Measurements from ENCODE around the gene SLC26A8.

The SLC26A8 gene

GRCh38 chr6:36050947-36051710 lies 26.7 kb upstream of the SLC26A8 start:
- TF ChIP-seq, protein P1, sequence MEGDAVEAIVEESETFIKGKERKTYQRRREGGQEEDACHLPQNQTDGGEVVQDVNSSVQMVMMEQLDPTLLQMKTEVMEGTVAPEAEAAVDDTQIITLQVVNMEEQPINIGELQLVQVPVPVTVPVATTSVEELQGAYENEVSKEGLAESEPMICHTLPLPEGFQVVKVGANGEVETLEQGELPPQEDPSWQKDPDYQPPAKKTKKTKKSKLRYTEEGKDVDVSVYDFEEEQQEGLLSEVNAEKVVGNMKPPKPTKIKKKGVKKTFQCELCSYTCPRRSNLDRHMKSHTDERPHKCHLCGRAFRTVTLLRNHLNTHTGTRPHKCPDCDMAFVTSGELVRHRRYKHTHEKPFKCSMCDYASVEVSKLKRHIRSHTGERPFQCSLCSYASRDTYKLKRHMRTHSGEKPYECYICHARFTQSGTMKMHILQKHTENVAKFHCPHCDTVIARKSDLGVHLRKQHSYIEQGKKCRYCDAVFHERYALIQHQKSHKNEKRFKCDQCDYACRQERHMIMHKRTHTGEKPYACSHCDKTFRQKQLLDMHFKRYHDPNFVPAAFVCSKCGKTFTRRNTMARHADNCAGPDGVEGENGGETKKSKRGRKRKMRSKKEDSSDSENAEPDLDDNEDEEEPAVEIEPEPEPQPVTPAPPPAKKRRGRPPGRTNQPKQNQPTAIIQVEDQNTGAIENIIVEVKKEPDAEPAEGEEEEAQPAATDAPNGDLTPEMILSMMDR (IDR thresholded peaks at IDR 0.05), result no peak
- Histone ChIP-seq H3K27me3 (no peaks in the 10 kb centered on the region), H3K27ac (peak overlapping the region; percentile 63), H3K4me3 (ENCODE audit: low read depth in 1 of 2, low read length in 1 of 2) (no peak overlapping the region), H3K4me1 (ENCODE audit: control insufficient read depth in 1 of 2, insufficient read depth in 1 of 2, low read depth in 1 of 2, low read length in 1 of 2) (peaks cover 48 to 57% of the 10 kb centered on the region in 2 experiments), H3K36me3 (peaks cover 29% of the 10 kb centered on the region), H3K9me3 (no peaks in the 10 kb centered on the region)

GRCh38 chr6:36050305-36050704 lies 25.9 kb upstream of the SLC26A8 start:
- Histone ChIP-seq H3K36me3 (peaks cover 26% of the 10 kb centered on the region), H3K4me1 (ENCODE audit: control insufficient read depth in 1 of 2, insufficient read depth in 1 of 2, low read depth in 1 of 2, low read length in 1 of 2) (peaks cover 48 to 57% of the 10 kb centered on the region in 2 experiments), H3K4me3 (ENCODE audit: low read depth in 1 of 2, low read length in 1 of 2) (no peak overlapping the region), H3K27me3 (no peaks in the 10 kb centered on the region), H3K27ac (peak overlapping the region; percentile 63), H3K9me3 (no peaks in the 10 kb centered on the region)
- TF ChIP-seq, protein P1 (IDR thresholded peaks at IDR 0.05), result no peak

DNA sequence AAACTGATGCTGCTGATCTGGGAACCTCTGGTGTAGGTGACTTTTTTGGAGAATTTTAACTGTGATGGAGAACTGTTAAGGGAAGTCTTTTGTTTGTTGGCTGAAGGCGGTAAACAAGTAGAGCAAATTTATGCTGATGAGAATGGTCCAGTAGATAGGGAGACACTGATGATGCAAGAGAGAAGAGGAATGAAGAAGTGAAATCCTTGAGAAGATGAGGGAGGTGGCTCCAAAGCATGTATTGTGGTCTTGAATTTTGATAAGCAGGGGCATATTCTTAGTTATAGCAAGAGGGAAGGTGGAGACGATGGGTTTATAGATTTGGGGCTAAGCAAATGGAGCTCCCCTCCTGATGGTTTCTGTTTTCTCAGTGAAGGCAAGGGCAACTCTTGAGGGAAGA lies 25.1 kb upstream of the SLC26A8 start:
- Histone ChIP-seq H3K27ac (peak overlapping the region; percentile 63), H3K4me1 (ENCODE audit: control insufficient read depth in 1 of 2, insufficient read depth in 1 of 2, low read depth in 1 of 2, low read length in 1 of 2) (peaks cover 52 to 57% of the 10 kb centered on the region in 2 experiments), H3K36me3 (peaks cover 19% of the 10 kb centered on the region), H3K4me3 (ENCODE audit: low read depth in 1 of 2, low read length in 1 of 2) (no peak overlapping the region), H3K9me3 (no peaks in the 10 kb centered on the region), H3K27me3 (no peaks in the 10 kb centered on the region)
- TF ChIP-seq, protein P1 (IDR thresholded peaks at IDR 0.05), result no peak

DNA sequence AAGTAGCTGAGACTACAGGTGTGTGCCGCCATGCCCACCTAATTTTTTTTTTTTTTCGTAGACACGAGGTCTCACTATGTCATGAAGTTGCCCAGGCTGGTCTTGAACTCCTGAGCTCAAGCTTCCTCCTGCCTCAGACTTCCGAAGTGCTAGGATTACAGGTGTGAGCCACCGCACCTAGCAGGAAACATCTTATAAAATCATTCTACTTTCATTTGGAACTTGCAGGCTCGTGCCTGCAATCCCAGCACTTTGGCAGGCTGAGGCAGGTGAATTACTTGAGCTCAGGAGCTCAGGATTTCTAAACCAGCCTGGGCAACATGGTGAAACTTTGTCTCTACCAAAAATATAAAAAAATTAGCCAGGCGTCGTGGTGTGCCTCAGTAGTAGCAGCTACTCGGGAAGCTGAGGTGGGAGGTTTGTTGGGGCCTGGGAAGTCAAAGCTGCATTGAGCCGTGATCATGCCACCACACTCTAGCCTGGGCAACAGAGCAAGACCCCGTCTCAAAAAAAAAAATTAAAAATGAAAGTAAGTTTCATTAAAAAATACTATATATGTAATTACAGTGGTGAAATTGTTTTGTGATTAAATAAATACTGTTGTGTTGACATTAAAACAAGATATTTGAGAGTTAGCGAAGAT lies 18.3 kb upstream of the SLC26A8 start:
- no peaks in the 10 kb centered on the region for H3K27me3 ChIP-seq
- H3K27ac ChIP-seq, result peak overlapping the region; percentile 88
- H3K36me3 ChIP-seq, result peaks cover 6% of the 10 kb centered on the region
- TF ChIP-seq, protein P1 (IDR thresholded peaks at IDR 0.05), result no peak
- H3K4me3 ChIP-seq (ENCODE audit: low read depth in 1 of 2, low read length in 1 of 2), result no peak overlapping the region
- H3K9me3 ChIP-seq, result no peaks in the 10 kb centered on the region
- peaks cover 65 to 70% of the 10 kb centered on the region in 2 experiments for H3K4me1 ChIP-seq (ENCODE audit: control insufficient read depth in 1 of 2, insufficient read depth in 1 of 2, low read depth in 1 of 2, low read length in 1 of 2)

- Histone ChIP-seq H3K27ac (peak overlapping the region; percentile 88), H3K36me3 (peaks cover 10% of the 10 kb centered on the region), H3K9me3 (no peaks in the 10 kb centered on the region), H3K27me3 (no peaks in the 10 kb centered on the region), H3K4me3 (ENCODE audit: low read depth in 1 of 2, low read length in 1 of 2) (no peak overlapping the region), H3K4me1 (ENCODE audit: control insufficient read depth in 1 of 2, insufficient read depth in 1 of 2, low read depth in 1 of 2, low read length in 1 of 2) (peaks cover 74 to 80% of the 10 kb centered on the region in 2 experiments)
- TF ChIP-seq, protein P1 (IDR thresholded peaks at IDR 0.05), result no peak
Measured at GRCh38 chr6:36040958-36041357, 16.5 kb upstream of the SLC26A8 start.
